OCI-LY1 (cell line): ENCODE measurements around the gene EDA.

Experiments used
- CTCF ChIP-seq: fragments of 200-600 bp; sonication (generic), shearing (Covaris generic); IDR thresholded peaks from 2 replicates; pipeline ENCODE4 v1.5.1; 2017; ENCODE audit warnings: mild to moderate bottlenecking, antibody characterized with exemption, low read length, moderate library complexity, mixed read lengths
- EZH2 ChIP-seq: fragments of 200-600 bp; sonication (generic), shearing (Covaris generic); IDR thresholded peaks from 2 replicates; pipeline ENCODE4 v1.8.0; 2017; ENCODE audit warnings: borderline replicate concordance, mixed run types, mild to moderate bottlenecking, antibody characterized with exemption, low read length, moderate library complexity, mixed read lengths

- TF ChIP-seq CTCF (no peak), EZH2 (no peak)
Observed at GRCh38 chrX:69995362-69996112, 379.6 kb downstream of the EDA start.
